GM19467 (cell line): ENCODE measurements around the gene TSPAN10.
"Not testable (repeated sequence)": the region's sequence is repeated elsewhere in the genome, so short reads cannot be mapped to it uniquely, and the experiment has no call there.

ENCODE experiments used
- ATAC-seq: cut with Tn5 transposase; IDR thresholded peaks from one replicate; pipeline ENCODE4 v1.9.1; 2021; ENCODE audit warnings: mild to moderate bottlenecking, moderate library complexity; ENCODE audit not compliant: unreplicated experiment

Gene TSPAN10

GRCh38 chr17:81636505-81637288 is at the start of gene TSPAN10, which contains the start of gene NPLOC4:
Gene TSPAN10 (plus strand): TSS chr17:81637196. CDS start chr17:81642413, 5,217 bp downstream.
Gene NPLOC4 (minus strand): TSS chr17:81637112. CDS start chr17:81636930, 182 bp downstream.
- peak; percentile 64 for ATAC-seq

GRCh38 chr17:81589612-81590011 is 47.4 kb upstream of the TSPAN10 start:
- no peak for ATAC-seq

GRCh38 chr17:81590121-81590520 is 46.9 kb upstream of the TSPAN10 start:
- no peak for ATAC-seq

- no peak for ATAC-seq
These were observed 45.0 kb upstream of the TSPAN10 start for GRCh38 chr17:81591971-81592370.

GRCh38 chr17:81593105-81593871 is 43.7 kb upstream of the TSPAN10 start:
- ATAC-seq: no peak

- no peak for ATAC-seq
These were observed 37.1 kb upstream of the TSPAN10 start for GRCh38 chr17:81599719-81600486.

- no peak for ATAC-seq
These were observed 35.4 kb upstream of the TSPAN10 start for GRCh38 chr17:81601525-81602120.

GRCh38 chr17:81603846-81604610 is 33.0 kb upstream of the TSPAN10 start:
- ATAC-seq: no peak

- ATAC-seq: no peak
These were observed 29.6 kb upstream of the TSPAN10 start for GRCh38 chr17:81607431-81607830.

GRCh38 chr17:81608082-81608481 is 28.9 kb upstream of the TSPAN10 start:
- no peak for ATAC-seq

- ATAC-seq: no peak
These were observed 28.4 kb upstream of the TSPAN10 start for GRCh38 chr17:81608605-81609004.

GRCh38 chr17:81609541-81610311 is 27.3 kb upstream of the TSPAN10 start:
- ATAC-seq: no peak

- no peak for ATAC-seq
These were observed 24.6 kb upstream of the TSPAN10 start for GRCh38 chr17:81612172-81612970.

- no peak for ATAC-seq
These were observed 21.5 kb upstream of the TSPAN10 start for GRCh38 chr17:81615401-81615930.

GRCh38 chr17:81616877-81617276 is 20.1 kb upstream of the TSPAN10 start:
- ATAC-seq: no peak

- ATAC-seq: not testable (repeated sequence)
These were observed 18.7 kb upstream of the TSPAN10 start for GRCh38 chr17:81618307-81618706.

- no peak for ATAC-seq
These were observed 15.4 kb upstream of the TSPAN10 start for GRCh38 chr17:81621494-81622130.

- no peak for ATAC-seq
These were observed 6.7 kb upstream of the TSPAN10 start for GRCh38 chr17:81630274-81630673.
